Umbilical cord (tissue), 2 donors: ENCODE data around the gene RBBP6. TPM values are rescaled to one million over a fixed set of nuclear protein-coding genes. Genes with fewer than 3 reads are reported as not detected.
"Not testable (repeated sequence)": the region's sequence is repeated elsewhere in the genome, so short reads cannot be mapped to it uniquely, and the experiment has no call there.

ENCODE experiments used
- DNase-seq: peaks from one replicate; pipeline ENCODE4 v3.0.0-alpha.2; 2015; ENCODE audit warnings: low spot score
- total RNA-seq: library from RNA; depleted of rRNA; stranded (reverse); fragments of >200 nt; gene quantifications from one replicate; pipeline ENCODE4 v1.2.3, GENCODE V29; 2014; ENCODE audit warnings: low replicate concordance; ENCODE audit not compliant: insufficient read depth

The RBBP6 gene
- total RNA-seq, 1 donor from 2014 or later: 50.3 TPM

DNA sequence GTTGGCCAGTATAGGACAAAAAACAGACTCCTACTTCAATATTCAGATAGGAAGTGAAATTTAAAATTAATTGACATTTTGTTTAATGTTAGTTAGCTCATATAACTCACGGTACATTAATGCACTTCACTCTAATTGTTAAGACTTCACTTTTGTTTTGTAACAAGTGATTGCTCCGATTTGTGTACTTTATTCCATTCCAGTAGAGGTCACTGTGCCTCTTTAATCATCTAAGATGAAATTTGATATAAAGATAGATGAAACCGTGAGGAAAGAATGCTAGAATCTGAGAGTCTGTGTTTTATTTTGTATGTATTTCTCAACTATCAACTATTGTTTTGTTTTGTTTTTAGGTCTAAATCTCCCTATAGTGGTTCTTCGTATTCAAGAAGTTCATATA lies 29.0 kb downstream of the RBBP6 start:
- no peak for DNase-seq

DNA sequence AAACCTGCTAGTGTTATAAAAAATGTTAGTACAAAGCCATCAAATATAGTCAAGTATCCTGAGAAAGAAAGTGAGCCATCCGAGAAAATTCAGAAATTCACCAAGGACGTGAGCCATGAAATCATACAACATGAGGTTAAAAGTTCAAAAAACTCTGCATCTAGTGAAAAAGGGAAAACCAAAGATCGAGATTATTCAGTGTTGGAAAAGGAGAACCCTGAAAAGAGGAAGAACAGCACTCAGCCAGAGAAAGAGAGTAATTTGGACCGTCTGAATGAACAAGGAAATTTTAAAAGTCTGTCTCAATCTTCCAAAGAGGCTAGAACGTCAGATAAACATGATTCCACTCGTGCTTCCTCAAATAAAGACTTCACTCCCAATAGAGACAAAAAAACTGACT lies 31.7 kb downstream of the RBBP6 start:
- DNase-seq: no peak

DNA sequence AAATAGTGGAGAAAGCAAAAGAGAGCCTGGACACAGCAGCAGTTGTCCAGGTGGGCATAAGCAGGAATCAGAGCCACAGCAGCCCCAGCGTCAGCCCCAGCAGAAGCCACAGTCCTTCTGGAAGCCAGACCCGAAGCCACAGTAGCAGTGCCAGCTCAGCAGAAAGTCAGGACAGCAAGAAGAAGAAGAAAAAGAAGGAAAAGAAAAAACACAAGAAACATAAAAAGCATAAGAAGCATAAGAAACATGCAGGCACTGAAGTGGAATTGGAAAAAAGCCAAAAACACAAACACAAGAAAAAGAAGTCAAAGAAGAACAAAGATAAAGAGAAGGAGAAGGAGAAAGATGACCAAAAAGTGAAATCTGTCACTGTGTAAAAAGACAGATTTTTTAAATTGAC lies 32.7 kb downstream of the RBBP6 start:
- no peak for DNase-seq

DNA sequence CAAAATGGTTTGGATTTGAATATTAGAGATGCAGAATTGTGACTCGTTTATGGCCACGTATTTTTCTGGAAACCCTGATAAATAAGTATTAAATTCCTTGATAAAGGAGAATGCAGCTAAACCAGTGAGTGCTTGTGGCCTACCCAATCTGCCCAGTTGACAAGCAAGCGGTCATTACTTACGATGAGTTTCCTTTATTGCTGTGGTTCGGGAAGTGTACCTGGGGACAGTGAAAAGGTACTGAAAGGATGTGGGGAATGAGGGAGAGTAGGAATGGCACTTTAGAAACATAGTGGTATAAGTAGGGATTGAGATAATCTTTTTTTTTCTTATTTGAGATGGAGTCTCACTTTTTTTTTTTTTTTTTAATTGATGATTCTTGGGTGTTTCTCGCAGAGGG lies 33.8 kb downstream of the RBBP6 start:
- DNase-seq: no peak

DNA sequence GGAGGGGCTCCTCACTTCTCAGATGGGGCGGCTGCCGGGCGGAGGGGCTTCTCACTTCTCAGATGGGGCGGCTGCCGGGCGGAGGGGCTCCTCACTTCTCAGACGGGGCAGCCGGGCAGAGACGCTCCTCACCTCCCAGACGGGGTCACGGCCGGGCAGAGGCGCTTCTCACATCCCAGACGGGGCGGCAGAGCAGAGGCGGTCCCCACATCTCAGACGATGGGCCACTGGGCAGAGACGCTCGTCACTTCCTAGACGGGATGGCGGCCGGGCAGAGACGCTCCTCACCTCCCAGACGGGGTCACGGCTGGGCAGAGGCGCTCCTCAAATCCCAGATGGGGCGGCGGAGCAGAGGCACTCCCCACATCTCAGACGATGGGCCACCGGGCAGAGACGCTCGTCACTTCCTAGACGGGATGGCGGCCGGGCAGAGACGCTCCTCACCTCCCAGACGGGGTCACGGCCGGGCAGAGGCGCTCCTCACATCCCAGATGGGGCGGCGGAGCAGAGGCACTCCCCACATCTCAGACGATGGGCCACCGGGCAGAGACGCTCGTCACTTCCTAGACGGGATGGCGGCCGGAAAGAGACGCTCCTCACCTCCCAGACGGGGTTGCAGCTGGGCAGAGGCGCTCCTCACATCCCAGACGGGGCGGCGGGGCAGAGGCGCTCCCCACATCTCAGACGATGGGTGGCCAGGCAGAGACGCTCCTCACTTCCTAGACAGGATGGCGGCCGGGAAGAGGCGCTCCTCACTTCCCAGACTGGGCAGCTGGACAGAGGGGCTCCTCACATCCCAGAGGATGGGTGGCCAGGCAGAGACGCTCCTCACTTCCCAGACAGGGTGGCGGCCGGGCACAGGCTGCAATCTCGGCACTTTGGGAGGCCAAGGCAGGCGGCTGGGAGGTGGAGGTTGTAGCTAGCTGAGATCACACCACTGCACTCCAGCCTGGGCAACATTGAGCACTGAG lies 35.4 kb downstream of the RBBP6 start:
- DNase-seq: not testable (repeated sequence)

DNA sequence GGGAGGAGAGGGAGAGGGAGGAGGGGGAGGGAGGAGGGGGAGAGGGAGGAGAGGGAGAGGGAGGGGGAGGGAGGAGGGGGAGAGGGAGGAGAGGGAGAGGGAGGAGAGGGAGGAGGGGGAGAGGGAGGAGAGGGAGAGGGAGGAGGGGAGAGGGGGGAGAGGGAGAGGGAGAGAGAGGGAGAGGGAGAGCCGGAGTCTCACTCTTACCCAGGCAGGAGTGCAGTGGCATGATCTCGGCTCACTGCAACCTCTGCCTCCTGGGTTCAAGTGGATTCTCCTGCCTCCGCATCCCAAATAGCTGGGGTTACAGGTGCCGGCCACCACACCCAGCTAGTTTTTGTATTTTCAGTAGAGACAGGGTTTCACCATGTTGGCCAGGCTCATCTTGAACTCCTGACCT lies 36.4 kb downstream of the RBBP6 start:
- DNase-seq: not testable (repeated sequence)

DNA sequence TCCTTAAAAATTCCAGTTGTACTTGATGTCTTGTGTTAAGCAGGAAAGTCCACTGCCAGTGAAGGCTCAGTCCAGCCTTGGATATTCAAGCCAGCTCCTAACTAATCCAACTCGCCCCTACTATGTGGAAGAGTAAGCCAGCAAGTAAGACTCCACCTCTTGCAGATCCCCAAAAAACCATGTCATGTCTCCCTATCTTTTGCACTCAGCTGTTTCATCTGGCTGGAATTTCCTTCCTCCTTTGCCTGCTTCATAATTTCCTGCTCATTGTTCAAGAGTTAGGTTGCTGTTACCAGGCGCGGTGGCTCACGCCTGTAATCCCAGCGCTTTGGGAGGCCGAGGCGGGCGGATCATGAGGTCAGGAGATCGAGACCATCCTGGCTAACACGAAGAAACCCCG lies 37.8 kb downstream of the RBBP6 start:
- DNase-seq: peak; percentile 7

DNA sequence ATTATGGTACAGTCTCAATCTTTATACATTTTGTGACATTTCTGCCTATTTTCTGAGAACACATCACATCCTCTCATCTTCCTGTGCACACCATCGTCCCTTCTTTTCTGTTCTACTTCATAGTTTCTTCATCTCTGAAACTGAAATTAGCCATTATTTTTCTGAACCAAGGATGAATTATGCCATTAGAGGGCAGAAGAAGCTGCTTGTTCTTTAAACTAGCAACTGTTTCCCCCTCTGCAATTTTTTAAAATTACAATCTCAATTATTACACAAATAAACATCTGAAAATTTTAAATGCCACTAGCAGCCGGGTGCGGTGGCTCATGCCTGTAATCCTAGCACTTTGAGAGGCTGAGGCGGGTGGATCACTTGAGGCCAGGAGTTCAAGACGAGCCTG lies 41.3 kb downstream of the RBBP6 start:
- DNase-seq: peak; percentile 15

DNA sequence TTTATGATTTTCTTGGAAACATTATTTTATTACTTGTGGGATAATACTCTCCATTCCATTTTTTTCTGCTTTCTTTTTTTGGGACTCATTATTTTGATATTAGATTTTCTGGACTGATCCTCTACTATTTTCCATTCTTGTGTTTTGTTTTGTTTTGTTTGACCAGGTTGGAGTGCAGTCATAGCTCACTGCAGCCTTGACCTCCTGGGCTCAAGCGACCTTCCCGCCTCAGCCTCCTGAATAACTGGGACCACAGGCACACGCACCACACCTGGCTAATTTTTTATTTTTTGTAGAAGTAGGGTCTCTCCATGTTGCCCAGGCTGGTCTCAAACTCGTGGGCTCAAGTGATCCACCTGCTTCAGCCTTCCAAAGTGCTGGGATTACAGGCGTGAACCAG lies 44.1 kb downstream of the RBBP6 start:
- no peak for DNase-seq

DNA sequence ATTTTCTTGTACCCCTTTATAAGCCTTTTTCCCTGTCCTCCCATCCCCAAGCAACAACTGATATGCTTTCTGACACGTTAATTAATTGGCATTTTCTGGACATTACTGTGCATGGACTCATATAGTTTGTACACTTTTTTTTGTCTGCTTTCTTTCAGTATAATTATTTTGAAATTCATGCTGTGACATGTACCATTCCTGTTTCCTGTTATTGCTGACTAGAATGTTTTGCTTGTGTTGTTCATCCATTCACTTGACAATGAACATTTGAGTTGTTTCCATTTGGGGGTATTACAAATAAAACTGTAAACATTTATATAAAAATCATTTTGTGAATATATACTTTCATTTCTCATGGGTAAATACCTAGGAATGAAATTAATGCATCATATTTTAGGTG lies 50.6 kb downstream of the RBBP6 start:
- DNase-seq: no peak

DNA sequence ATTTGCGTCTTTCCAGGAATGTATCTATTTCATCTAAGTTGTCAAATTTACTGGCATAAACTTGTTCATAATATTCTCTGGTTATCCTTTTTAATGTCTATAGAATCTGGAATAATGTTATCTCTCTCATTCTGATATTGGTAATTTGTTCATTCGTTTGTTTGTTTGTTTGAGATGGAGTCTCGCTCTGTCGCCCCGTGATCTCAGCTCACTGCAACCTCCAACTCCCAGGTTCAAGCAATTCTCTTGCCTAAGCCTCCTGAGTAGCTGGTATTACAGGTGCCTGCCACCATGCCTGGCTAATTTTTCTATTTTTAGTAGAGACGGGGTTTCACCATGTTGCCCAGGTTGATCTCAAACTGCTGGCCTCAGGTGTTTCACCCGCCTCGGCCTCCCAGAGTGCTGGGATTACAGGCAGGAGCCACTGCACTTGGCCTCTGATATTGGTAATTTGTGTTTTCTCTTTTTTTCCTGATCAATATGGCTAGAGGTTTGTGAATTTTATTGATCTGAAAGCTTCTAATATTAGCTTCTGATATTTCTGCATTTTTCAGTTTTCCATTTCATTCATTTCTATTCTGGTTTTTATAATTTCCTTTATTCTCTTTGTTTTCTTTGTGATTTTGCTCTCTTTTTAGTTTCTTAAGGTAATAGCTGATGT lies 59.5 kb downstream of the RBBP6 start:
- DNase-seq: no peak

DNA sequence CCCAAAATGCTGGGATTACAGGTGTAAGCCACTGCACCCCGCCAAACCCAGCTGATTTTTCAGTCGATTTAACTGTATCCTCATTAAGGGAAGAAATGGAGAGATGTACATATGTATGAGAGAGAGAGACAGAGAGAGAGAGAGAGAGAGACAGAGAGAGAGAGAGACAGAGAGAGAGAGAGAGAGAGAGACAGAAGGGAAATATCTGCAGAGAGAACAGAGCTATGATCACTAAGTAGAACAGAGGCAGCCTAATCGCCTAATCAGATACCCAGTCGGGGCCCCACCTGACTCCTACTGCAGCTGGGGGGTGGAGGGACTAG lies 70.0 kb downstream of the RBBP6 start:
- DNase-seq: no peak

DNA sequence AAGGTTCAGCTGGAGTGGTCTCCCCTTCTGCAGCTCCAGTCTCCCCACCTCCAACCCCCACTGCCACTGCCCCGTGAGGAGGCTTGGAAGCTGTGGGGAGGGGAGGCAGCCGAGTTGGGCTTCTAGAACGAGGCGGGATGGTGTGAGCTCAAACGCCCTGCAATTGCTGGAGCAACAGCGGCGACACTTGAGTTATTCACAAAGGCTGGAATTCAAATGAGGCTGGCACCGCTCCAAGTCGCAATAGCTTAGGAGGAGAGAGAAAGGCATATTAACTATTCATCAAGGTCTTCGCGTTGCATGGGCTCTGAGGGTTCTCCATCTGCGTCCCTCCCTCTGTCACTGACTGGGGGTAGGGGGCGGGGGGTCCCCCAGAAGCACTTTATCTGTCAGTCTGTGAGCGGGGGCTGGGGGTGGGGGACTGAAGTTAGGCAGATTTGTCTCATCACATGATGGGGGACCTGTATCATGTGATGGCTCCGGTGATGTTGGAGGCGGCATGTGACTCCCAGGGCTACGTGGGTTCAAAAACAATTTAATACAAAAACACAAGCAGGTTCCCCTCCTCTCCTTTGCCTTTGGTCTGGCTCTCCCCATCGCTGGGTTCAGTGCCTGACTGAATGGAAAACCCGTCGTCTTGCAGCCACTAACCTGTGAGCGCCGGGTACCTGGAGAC lies 70.5 kb downstream of the RBBP6 start:
- peak; percentile 52 for DNase-seq

DNA sequence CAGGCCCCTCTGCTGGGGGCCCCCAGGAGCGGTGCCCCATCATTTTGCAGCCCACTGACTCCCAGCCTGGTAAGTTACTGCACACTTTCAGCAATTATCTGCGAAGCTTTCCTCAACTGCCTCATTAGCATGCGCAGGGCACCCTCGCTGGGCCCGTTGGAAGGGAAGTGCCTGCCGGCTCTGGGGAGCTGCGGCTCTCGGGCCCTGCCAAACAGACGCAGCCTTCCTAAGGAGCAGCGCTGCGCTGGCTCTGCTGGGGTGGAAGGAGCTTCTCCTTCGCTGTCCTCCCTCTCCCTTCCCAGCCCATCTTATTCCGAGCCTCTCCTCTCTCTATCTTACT lies 71.0 kb downstream of the RBBP6 start:
- peak; percentile 26 for DNase-seq

DNA sequence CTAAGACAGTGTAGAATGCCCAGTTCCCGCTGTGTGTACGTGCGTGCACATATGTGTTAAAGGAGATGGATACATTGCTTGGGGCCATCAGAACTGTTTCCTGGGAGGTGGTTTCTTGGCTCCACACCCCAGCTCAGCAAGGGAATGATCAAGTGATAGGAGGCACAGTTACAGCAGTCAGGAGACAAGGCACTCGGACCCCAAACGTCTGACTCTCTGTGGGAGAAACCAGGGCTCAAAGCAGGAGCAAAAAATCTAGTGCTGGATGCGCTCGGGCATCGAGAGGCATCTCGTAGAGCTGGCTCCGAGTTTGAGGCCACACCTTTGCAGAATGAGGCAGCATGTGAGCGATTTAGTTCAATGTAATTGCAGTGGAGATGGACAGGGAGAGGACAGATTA lies 71.9 kb downstream of the RBBP6 start:
- DNase-seq: no peak

DNA sequence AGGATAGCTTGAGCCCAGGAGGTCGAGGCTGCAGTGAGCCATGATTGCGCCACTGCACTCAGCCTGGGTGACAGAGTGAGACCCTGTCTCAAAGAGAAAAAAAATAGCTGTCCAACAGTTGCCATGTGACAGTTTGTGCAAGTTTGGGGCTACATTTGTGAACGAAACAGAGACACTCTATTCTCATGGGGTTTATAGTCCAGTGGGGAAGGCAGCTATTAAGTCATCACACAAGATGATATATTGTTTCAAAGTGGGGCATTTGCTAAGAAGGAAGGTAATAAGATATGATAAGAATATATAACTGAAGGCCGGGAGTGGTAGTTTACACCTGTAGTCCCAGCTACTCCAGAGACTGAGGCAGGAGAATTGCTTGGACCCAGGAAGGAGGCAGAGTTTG lies 73.3 kb downstream of the RBBP6 start:
- no peak for DNase-seq

DNA sequence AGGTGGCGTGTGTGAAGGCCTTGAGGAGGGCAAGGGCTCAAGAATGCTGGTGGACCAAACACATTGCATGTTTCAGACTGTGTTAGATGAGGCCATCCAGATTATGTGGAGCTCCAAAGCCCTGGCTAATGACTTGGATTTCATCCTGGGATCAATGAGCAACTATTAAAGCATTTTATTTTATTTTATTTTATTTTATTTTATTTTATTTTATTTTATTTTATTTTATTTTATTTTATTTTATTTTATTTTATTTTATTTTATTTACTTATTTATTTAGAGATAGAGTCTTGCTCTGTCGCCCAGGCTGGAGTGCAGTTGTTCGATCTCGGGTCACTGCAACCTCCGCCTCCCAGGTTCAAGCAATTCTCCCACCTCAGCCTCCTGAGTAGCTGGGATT lies 73.9 kb downstream of the RBBP6 start:
- DNase-seq: not testable (repeated sequence)

DNA sequence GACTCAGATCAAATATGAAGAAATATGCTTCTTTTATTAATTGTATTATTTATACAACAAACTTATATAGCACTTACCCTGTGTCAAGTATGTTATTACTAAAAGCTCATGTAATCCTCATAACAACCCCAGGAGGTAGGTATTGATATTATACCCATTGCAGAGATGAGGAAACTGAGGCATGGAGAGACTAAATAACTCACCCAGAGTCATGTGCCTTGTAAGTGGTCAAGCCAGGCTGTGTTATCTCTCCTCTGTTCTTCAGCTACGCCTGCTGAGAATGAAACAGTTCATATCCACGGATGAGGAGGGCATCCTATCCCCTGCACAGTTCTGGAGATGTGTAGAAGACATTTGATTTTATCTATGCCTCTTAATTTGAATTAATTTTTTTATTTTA lies 78.1 kb downstream of the RBBP6 start:
- DNase-seq: no peak
